RCC 7860 (cell line): ENCODE results near the gene FXYD2.
"Not testable (repeated sequence)": the region's sequence is repeated elsewhere in the genome, so short reads cannot be mapped to it uniquely, and the experiment has no call there.

ENCODE experiments used
- DNase-seq: peaks from one replicate; pipeline ENCODE4 v3.0.0-alpha.2; 2015; ENCODE audit warnings: low spot score
- FAIRE-seq: peaks from 2 replicates; lab custom pipeline; 2012; peaks lifted over from hg19 to GRCh38; lab: Jason Lieb, UNC

The FXYD2 gene

DNA sequence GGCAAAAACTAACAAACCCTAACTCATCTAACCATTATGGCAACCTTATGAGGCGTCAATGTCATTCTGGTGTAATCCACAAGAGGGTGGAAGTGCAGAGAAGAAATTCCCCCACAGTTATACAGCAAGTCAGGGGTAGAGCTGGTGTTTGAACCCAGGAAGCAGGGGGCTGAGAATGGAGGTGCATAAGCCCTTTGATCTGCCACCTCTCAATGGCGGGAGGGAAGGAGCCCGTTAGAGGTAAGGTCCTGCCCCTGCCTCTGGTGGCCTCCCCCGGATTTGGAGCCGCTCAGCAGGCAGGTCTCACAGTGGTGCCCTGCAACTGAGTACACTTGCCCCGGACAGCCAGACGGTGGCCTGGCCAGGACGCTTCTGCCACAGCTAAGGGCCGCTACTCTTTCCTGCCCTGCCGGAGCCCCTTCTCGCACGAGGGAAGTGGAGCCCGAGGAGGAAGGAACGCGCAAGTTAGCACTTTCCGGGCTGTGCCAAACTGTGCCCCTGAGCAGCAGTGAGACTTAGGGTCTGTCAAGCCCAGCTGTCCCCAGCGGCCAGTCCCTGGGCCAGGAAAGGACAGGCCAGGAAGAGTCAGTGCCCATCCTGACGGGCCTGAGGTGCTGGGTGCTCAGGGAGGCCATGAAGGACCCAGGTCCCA lies 1.1 kb downstream of the FXYD2 start:
- FAIRE-seq: peak; percentile 27

DNA sequence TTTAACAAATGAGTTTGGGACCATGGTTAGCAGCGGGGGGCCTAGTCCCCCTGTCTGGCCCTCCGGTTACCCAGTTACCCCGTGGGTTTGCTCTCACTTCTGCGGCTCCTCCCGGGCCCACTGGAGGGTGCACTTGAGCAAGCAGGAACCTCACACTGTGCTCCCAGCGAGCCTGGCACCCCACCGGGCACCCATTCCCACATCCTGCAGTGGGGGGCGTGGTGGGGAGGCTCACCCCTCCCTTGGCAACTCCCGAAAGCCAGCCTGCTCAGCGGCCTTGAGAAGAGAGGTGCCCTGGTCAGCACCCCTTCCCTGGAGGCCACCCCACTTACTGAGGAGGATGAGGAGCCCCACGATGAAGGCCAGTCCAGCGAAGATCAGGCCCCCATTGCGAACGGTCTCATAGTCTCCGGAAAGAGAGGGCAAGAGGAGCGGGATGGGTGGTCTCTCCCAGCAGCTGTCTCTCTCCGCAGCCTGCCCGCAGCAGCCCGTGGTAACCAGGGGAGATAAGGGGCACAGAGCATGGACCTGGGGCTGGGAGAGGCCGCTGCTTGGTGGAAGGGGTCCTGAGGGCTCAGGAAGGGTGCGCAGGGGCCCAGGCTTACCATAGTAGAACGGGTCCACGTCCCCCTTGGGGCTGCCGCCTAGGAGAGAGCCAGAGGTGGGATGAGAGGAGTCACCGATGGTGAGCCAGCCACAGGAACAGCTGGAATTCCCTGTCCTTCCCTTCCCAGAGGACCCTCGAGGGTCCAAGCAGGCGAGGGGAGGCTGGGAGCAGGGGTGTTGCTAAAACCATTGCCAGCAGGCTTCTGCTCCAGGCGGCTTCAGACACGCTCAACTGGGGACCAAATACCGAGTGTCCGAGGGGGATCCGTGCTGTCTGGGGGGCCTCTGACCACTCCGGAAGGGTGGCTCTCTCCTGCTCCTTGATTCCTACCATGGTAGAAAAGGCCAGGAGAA lies 2.2 kb downstream of the FXYD2 start:
- FAIRE-seq: no peak
- peak; percentile 11 for DNase-seq

More for the DNA sequence above, 1.1 kb downstream of the FXYD2 start:
- DNase-seq: no peak

GRCh38 chr11:117821431-117821830 lies 3.1 kb downstream of the FXYD2 start:
- FAIRE-seq (no peak), DNase-seq (no peak)

DNA sequence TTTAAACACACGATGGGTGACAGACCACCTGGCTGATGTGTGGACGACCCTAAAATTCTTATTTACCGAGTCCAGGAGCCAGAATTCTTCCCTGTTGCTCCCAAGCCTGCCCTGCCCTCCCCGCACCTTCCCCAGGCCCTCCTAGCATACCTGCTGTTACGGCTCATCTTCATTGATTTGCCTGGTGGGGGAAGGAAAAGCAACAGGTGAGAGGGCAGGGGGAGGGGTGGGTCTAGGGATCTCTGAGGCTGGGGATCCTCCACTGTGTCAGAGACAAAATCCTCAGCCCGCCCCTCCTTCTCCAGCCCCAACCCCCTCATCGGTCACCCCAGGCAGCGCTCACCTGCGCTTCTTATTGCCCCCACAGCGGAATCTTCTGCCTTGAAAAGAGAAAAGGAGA lies 4.0 kb downstream of the FXYD2 start:
- FAIRE-seq (no peak), DNase-seq (no peak)

- no peak for FAIRE-seq
- DNase-seq: no peak
These were observed 4.5 kb downstream of the FXYD2 start for GRCh38 chr11:117820071-117820470.

DNA sequence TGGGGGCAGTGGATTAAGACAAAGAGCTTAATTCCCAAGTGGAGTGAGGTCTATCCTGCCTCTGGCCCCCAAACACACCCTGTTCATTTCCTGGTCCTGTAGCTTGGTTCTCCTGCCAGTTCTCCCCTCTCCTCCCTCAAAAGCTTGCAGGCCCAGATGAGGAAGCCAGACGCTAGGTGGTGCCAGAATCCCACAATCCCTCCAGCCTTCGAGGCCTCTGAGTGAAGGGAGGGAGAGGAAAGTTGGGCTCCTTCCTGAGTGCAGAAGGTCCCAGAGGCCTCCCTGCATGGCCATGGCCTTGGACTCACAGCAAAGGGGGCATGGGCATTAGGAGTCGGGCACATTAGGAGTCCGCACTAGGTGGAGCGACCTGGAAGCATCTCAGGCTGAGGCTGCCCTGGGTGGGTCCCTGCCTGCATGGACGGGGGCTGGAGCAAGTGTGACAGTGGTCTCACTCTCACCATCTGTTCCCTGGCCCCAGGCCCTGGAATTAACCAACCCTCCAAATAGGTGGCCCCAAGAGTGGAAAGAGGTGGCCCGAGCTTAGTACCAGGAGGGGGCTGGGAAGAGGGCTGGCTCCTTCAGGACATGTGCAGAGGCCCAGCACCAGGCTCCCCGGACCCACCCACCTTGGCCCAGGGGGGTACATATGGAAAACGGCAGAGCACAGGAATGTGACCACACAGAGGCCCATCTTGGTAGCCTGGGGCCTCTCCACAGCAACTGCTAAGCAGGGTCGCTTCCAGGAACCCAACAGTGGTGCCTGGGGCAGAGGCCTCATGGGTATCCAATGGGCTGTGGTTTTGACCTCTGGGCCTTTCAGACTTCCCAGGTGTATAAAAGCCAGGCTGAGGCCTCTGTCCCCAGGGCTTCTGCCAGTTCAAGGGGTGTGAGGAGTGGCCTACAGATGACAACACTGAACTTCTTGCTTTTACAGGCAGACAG lies 5.2 kb downstream of the FXYD2 start:
- DNase-seq: peak; percentile 55
- no peak for FAIRE-seq

DNA sequence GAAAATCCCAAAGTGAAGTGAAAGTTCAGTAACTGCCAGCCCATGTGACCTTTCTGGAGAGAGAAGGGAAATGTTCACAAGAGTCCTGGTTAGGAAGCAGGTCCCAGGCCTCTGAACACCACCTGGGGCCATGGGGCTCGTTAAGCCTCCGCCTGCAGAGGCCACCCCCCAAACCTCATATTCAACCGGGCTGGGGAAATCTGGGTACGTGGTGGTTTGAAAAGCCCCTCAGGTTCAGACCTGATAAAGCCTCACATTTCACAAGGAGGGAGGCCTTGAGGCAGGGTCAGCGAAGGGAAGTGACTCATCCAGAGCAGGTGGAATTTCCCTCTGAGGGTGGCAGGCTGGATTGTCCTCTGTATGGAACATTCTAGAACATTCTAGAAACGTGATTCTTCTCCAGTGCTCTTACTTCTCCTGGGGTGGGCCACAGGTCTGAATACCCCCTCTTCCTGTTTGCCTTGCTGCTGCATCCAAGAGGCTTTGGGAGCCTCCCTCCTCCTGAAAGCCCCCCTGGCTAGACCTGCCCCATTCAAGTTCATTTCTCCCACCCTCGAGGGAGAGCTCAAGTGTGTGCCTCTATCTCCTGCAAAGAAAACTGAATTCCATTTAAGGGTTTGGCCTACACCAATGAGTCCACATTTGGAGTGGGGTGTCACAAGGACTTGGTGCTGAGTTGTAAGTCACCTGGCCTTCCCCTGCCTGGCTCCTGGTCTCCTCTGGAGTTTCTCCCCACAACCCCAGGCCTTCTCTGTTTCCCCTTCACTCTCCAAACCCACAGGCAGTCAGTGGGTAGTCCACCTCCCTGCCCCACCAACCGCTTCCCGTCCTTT lies 6.3 kb downstream of the FXYD2 start:
- DNase-seq: peak; percentile 43
- FAIRE-seq: no peak

GRCh38 chr11:117817368-117818040 lies 7.0 kb downstream of the FXYD2 start:
- peak; percentile 74 for DNase-seq
- FAIRE-seq: peak; percentile 84

DNA sequence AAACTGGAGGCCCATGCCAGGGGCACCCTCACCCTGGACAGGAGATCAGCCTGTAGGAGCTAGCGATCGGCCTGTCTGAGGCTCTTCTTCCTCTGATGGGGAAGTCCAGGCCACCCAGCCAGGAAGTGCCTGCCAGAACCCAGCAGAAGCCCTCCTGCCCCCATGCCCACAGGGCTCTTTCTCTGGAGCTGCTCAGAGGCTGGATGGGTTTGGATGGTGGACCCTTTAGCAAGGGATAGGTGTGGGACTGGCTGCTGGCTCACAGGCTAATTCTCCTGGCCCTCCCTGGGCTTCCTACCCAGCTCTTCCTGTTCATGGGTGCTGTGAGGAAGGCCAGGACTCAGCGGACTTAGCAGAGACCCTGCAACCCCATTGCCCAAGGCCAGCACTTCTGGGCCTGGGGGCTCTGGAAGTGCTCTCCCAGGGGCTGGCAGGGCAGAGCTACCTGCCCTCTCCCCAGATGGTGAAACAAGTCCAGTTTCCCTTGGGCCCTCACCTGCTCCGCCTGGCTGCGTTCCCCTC lies 7.6 kb downstream of the FXYD2 start:
- DNase-seq: no peak
- FAIRE-seq: no peak

- FAIRE-seq (no peak), DNase-seq (peak; percentile 52)
These were observed 8.3 kb downstream of the FXYD2 start for GRCh38 chr11:117816151-117816741.

DNA sequence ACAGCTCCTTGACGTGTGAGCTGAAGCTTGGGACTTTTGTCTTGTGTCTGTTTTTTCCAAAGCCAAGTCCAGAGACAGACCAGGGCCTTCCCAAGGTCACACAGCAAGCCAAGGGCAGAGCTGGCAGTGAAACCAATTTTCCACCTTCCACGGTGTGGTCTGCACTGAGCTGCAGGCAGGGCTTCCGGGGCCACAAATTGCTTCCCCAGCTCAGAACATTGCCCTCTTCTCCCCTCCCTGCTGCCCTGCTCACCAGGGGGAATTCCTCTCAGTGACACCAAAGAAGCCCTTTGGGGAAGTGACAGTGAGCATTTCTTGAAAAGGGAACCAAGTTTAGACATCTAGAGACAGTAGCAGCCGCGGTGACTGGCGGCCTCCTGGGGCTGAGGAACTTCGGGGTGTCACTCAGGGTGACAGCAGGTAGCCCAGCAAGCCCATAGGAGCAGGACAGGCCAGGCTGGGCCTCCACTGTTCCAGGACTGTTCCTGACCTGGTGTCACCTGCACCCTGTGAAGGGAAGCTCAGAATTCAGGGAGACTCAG lies 9.2 kb downstream of the FXYD2 start:
- FAIRE-seq: no peak

DNA sequence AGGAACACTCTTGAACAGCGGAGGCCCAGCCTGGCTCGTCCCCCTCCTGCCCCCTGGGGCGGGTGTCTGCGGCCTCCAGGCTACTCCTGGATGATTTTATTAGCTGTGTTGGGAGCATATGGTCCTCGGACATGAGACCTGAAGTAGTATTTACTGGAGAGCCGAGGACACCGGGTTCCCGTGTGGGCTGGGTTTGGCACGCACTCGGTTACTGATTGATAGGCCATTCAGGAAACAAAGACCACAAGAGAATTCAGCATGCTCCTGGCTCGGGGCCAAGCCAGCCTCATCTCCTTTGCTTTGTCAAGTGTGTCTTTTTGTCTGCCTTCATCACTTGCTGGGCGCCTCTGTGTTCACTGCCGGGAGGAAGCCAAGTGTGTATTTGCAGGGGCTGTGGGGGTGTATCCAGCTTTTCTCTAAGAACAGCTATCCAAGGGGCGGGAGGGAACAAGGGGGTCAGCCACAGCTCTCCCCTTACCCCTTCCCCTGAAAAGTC lies 9.7 kb downstream of the FXYD2 start:
- DNase-seq: peak; percentile 86
- FAIRE-seq: peak; percentile 94

More for the DNA sequence above, 9.2 kb downstream of the FXYD2 start:
- peak; percentile 22 for DNase-seq

DNA sequence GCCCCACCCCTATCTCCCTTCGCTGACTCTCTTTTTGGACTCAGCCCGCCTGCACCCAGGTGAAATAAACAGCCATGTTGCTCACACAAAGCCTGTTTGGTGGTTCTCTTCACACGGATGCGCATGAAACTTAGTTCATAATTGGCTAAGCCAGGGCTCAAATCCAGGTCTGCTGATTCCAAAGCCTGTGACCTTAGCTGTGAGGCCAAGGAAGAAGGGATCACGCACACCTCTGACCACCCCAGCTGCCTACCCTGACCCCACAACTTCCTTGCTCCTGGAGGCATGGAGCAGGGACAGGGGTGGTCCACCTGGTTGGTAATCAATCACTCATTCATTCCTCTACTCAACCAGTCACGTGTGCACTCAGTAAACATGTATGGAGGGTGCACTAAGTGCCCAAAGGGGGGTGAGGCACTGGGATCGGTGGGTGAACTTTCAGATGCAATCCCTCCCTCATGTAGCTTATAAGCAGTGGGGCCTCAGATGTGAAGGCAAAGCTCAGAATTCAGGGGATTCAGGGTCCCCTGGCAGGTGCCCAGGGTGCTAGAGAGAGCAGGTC lies 10.3 kb downstream of the FXYD2 start:
- peak; percentile 28 for FAIRE-seq

GRCh38 chr11:117810056-117810451 lies 14.5 kb downstream of the FXYD2 start:
- FAIRE-seq, DNase-seq: not testable (repeated sequence)

More for the DNA sequence above, 10.3 kb downstream of the FXYD2 start:
- DNase-seq: no peak

DNA sequence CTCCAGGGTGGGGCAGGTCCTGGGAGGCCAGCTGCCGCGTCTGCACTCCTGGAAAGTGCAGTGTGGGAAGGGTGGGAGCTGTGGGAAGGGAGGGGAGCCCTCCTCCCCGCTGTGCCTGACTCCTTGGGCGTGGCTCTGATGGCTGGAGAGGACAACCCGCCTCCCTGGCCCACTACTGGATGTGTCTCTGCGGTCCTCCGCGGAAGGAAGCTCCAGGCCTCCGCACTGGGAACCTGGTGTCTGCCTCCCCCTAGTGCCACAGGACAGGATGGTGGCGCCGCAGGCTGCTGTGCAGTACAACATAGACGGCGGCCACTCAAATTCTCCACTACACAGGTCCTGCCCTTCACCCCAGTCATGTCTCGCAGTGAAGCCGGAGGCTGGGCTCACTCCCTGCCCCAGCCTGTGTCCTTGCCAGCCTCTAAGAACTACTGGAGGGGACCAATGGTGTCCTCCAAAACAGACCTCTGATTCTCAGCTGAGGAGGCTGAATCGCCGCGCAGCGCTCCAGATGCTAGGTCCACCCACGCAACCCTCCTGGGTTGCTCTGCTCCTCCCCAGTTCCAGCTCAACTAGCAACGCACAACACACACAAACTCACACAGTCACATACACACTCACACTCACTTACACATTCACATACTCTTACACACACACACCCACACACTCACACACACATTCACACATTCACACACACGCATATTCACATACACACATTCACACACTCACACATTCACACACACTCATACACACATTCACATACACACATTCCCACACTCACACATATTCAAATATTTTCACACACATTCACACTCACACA lies 15.1 kb downstream of the FXYD2 start:
- DNase-seq: peak; percentile 42
- no peak for FAIRE-seq

GRCh38 chr11:117808784-117809183 lies 15.8 kb downstream of the FXYD2 start:
- no peak for DNase-seq
- FAIRE-seq: no peak
